ENCODE results near the gene SLN.

Gene SLN

GRCh38 chr11:107688322-107688918 is 23.4 kb downstream of the SLN start (continued):
- TF ChIP-seq ZNF280C (tag by site-specific recombination; IDR thresholded peaks at IDR 0.05) = no peak
- no peak for TF ChIP-seq ZNF529 (tag by site-specific recombination; IDR thresholded peaks at IDR 0.05; ENCODE audit: insufficient replicate concordance)
- TF ChIP-seq ZNF629 (tag by site-specific recombination; IDR thresholded peaks at IDR 0.05) = no peak
- TF ChIP-seq ZNF26 (tag by site-specific recombination; IDR thresholded peaks at IDR 0.05) = no peak
- TF ChIP-seq ZNF148 (tag by site-specific recombination; IDR thresholded peaks at IDR 0.05; ENCODE audit: borderline replicate concordance) = no peak
- TF ChIP-seq ZNF311 (tag by site-specific recombination; IDR thresholded peaks at IDR 0.05; ENCODE audit: borderline replicate concordance) = no peak
- TF ChIP-seq ZNF416 (tag by site-specific recombination; IDR thresholded peaks at IDR 0.05) = no peak

GRCh38 chr11:107683807-107684206 is 28.0 kb downstream of the SLN start:
- POLR2A ChIA-PET = no interaction called here
- no peaks in the 10 kb centered on the region for H3K9me3 ChIP-seq (ENCODE audit: control insufficient read depth, insufficient read depth, low read depth, low read length)
- no peaks in the 10 kb centered on the region for H3K36me3 ChIP-seq (ENCODE audit: control insufficient read depth in 2 of 2, insufficient read depth in 1 of 2, low read length in 2 of 2)
- H3K4me3 ChIP-seq (ENCODE audit: low read depth, low read length) = no peak overlapping the region
- no peaks in the 10 kb centered on the region for H3K4me1 ChIP-seq (ENCODE audit: control insufficient read depth, insufficient read depth, low read length)
- TF ChIP-seq ZNF843 (tag by site-specific recombination; IDR thresholded peaks at IDR 0.05) = no peak
- TF ChIP-seq GLI2 (tag by site-specific recombination; IDR thresholded peaks at IDR 0.05; ENCODE audit: borderline replicate concordance, low read depth) = no peak
- TF ChIP-seq ZNF148 (tag by site-specific recombination; IDR thresholded peaks at IDR 0.05; ENCODE audit: borderline replicate concordance) = no peak
- TF ChIP-seq ZNF423 (tag by site-specific recombination; IDR thresholded peaks at IDR 0.05) = no peak
- TF ChIP-seq SCRT2 (tag by site-specific recombination; IDR thresholded peaks at IDR 0.05) = no peak
- no peak for TF ChIP-seq ZNF560 (tag by site-specific recombination; IDR thresholded peaks at IDR 0.05; ENCODE audit: borderline replicate concordance)
- TF ChIP-seq ELK4 (IDR thresholded peaks at IDR 0.05; ENCODE audit: borderline replicate concordance, low read depth, low read length) = no peak
- TF ChIP-seq YY1 (tag by site-specific recombination; IDR thresholded peaks at IDR 0.05) = no peak
- no peak for TF ChIP-seq HIC1 (tag by site-specific recombination; IDR thresholded peaks at IDR 0.05)
- no peak overlapping the region for H3K27ac ChIP-seq (ENCODE audit: extremely low read depth, low read depth, low read length)
- CTCF ChIA-PET = interaction anchor here (0.5 to 1.5 kb wide), 10 partner anchors 9 to 640 kb away, joined by 3 to 6 read pairs (median 4); no protein-coding TSS in a partner anchor

All from HEK293 (cell line).